H1 (cell line): ENCODE measurements around the gene TPO. TPM values are rescaled to one million over a fixed set of nuclear protein-coding genes. Genes with fewer than 3 reads are reported as not detected.

ENCODE experiments used
- CTCF ChIA-PET: fragments of 300-600 bp; sonication (Branson Sonifier 250); formaldehyde crosslinking; loops from one replicate; lab custom pipeline; 2021; ENCODE audit not compliant: partially characterized antibody; lab: Charles Lee
- POLR2A ChIA-PET: fragments of 300-600 bp; sonication (Branson Sonifier 250); formaldehyde crosslinking; loops from one replicate; lab custom pipeline; 2021; ENCODE audit warnings: inconsistent platforms; ENCODE audit not compliant: partially characterized antibody; lab: Charles Lee
- DNase-seq, 2 experiments: peaks; one replicate each; pipeline versions ENCODE4 v3.0.0 to v3.0.0-alpha.2; 2010 to 2022; ENCODE audit warnings: low spot score in 2 of 2, low read depth in 1 of 2, mixed read lengths in 1 of 2
- FAIRE-seq: peaks from 2 replicates; lab custom pipeline; 2011; peaks lifted over from hg19 to GRCh38; lab: Jason Lieb, UNC
- H2AFZ ChIP-seq: 2 replicates; pipeline ENCODE4 v1.8.1; 2012; ENCODE audit warnings: low read length, inconsistent platforms
- H2AK5ac ChIP-seq: 2 replicates; pipeline ENCODE4 v1.6.1; 2013; ENCODE audit warnings: low read depth, low read length
- H2BK120ac ChIP-seq: replicated peaks from 2 replicates; pipeline ENCODE3; 2013; ENCODE audit warnings: low read depth, low read length, inconsistent platforms
- H2BK12ac ChIP-seq: 2 replicates; pipeline ENCODE4 v1.6.1; 2013; ENCODE audit warnings: low read depth, low read length
- H2BK15ac ChIP-seq: 2 replicates; pipeline ENCODE4 v1.6.1; 2013; ENCODE audit warnings: low read length
- H2BK20ac ChIP-seq: 2 replicates; pipeline ENCODE4 v1.6.1; 2013; ENCODE audit warnings: low read length
- H2BK5ac ChIP-seq: 2 replicates; pipeline ENCODE4 v1.6.1; 2013; ENCODE audit warnings: low read depth, low read length
- H3K14ac ChIP-seq: 2 replicates; pipeline ENCODE4 v1.6.1; 2013; ENCODE audit warnings: inconsistent platforms; ENCODE audit not compliant: insufficient read length
- H3K18ac ChIP-seq: 2 replicates; pipeline ENCODE4 v1.6.1; 2013; ENCODE audit warnings: low read length; ENCODE audit errors: extremely low read depth
- H3K23ac ChIP-seq: 2 replicates; pipeline ENCODE4 v1.6.1; 2013; ENCODE audit warnings: inconsistent platforms; ENCODE audit not compliant: insufficient read length
- H3K23me2 ChIP-seq: 2 replicates; pipeline ENCODE4 v1.6.1; 2013; ENCODE audit warnings: low read depth, low read length
- H3K27ac ChIP-seq: 2 replicates; pipeline ENCODE4 v1.6.1; 2011; ENCODE audit warnings: low read depth, low read length, inconsistent platforms
- H3K27me3 ChIP-seq, 4 experiments: replicated peaks in 1 of 4; 1 replicate in 1 of 4; 2 replicates in 3 of 4; pipeline versions ENCODE4 v1.6.1 to v1.8.1; 2011 to 2013; ENCODE audit warnings: low read length in 3 of 4, mild to moderate bottlenecking in 3 of 4, inconsistent platforms in 2 of 4, mixed read lengths in 2 of 4, moderate library complexity in 1 of 4; ENCODE audit not compliant: control insufficient read depth in 3 of 4, insufficient read depth in 3 of 4; ENCODE audit errors: extremely low read depth in 1 of 4
- H3K36me3 ChIP-seq, 4 experiments: 2 replicates each; pipeline versions ENCODE4 v1.6.1 to v1.8.1; 2011 to 2013; ENCODE audit warnings: mild to moderate bottlenecking in 4 of 4, low read length in 3 of 4, moderate library complexity in 2 of 4, control low read depth in 1 of 4, inconsistent platforms in 1 of 4; ENCODE audit not compliant: insufficient read depth in 4 of 4, control insufficient read depth in 2 of 4
- H3K4ac ChIP-seq: replicated peaks from 2 replicates; pipeline ENCODE3; 2013; ENCODE audit warnings: low read length, low read depth, mixed read lengths, inconsistent platforms; ENCODE audit not compliant: insufficient read length
- H3K4me1 ChIP-seq, 4 experiments: replicated peaks in 1 of 4; 1 replicate in 1 of 4; 2 replicates in 3 of 4; pipeline versions ENCODE4 v1.6.1 to v1.8.1; 2011 to 2013; ENCODE audit warnings: low read length in 3 of 4, inconsistent platforms in 2 of 4, mixed read lengths in 1 of 4; ENCODE audit not compliant: insufficient read depth in 4 of 4, control insufficient read depth in 3 of 4
- H3K4me2 ChIP-seq, 2 experiments: 2 replicates each; pipeline versions ENCODE4 v1.6.1 to v1.8.1; 2011 to 2013; ENCODE audit warnings: low read depth in 2 of 2, low read length in 2 of 2, control low read depth in 1 of 2, inconsistent platforms in 1 of 2, mild to moderate bottlenecking in 1 of 2; ENCODE audit not compliant: insufficient read depth in 1 of 2
- H3K4me3 ChIP-seq, 4 experiments: fragments of 200-600, 300-600 bp in 1 of 4; sonication (generic), shearing (Covaris generic), sonication (Bioruptor Twin) in 1 of 4; 2 replicates each; pipeline versions ENCODE4 v1.5.1 to v1.8.1; 2011 to 2016; ENCODE audit warnings: low read length in 4 of 4, low read depth in 3 of 4, control low read depth in 2 of 4, inconsistent platforms in 2 of 4, mild to moderate bottlenecking in 2 of 4, mixed read lengths in 1 of 4, moderate library complexity in 1 of 4; ENCODE audit not compliant: insufficient read depth in 2 of 4; ENCODE audit errors: extremely low read depth in 1 of 4
- H3K56ac ChIP-seq: replicated peaks from 2 replicates; pipeline ENCODE3; 2013; ENCODE audit warnings: low read depth, mild to moderate bottlenecking, mixed read lengths, low read length, inconsistent platforms; ENCODE audit not compliant: insufficient read length
- H3K79me1 ChIP-seq: 2 replicates; pipeline ENCODE4 v1.6.1; 2013; ENCODE audit warnings: low read depth, low read length, control low read depth
- H3K79me2 ChIP-seq, 2 experiments: 2 replicates each; pipeline versions ENCODE4 v1.6.1 to v1.8.1; 2012 to 2013; ENCODE audit warnings: low read length in 2 of 2, mild to moderate bottlenecking in 2 of 2, inconsistent platforms in 1 of 2; ENCODE audit not compliant: insufficient read depth in 2 of 2, control insufficient read depth in 1 of 2
- H3K9ac ChIP-seq, 4 experiments: replicated peaks in 1 of 4; 1 replicate in 1 of 4; 2 replicates in 3 of 4; pipeline versions ENCODE4 v1.6.1 to v1.8.1; 2011 to 2013; ENCODE audit warnings: low read depth in 3 of 4, low read length in 3 of 4, control low read depth in 2 of 4, mild to moderate bottlenecking in 2 of 4, moderate library complexity in 2 of 4, inconsistent platforms in 1 of 4; ENCODE audit errors: extremely low read depth in 1 of 4
- H3K9me3 ChIP-seq, 2 experiments: 2 replicates each; pipeline versions ENCODE4 v1.6.1 to v1.8.1; 2012 to 2013; ENCODE audit warnings: mild to moderate bottlenecking in 2 of 2, moderate library complexity in 2 of 2, control low read depth in 1 of 2, inconsistent platforms in 1 of 2, low read depth in 1 of 2, low read length in 1 of 2, mixed read lengths in 1 of 2; ENCODE audit not compliant: insufficient read depth in 2 of 2
- H4K20me1 ChIP-seq, 2 experiments: replicated peaks in 1 of 2; 2 replicates each; pipeline versions ENCODE3 to v1.8.1; 2011 to 2013; ENCODE audit warnings: inconsistent platforms in 2 of 2, low read length in 2 of 2, mild to moderate bottlenecking in 1 of 2; ENCODE audit not compliant: insufficient read depth in 2 of 2, control insufficient read depth in 1 of 2
- H4K5ac ChIP-seq: 2 replicates; pipeline ENCODE4 v1.6.1; 2013; ENCODE audit warnings: low read length, low read depth, mixed read lengths, inconsistent platforms; ENCODE audit not compliant: insufficient read length
- H4K8ac ChIP-seq: 2 replicates; pipeline ENCODE4 v1.8.0; 2013; ENCODE audit warnings: mild to moderate bottlenecking, moderate library complexity, low read length, inconsistent platforms; ENCODE audit not compliant: insufficient read depth; ENCODE audit errors: extremely low read depth
- H4K91ac ChIP-seq: replicated peaks from 2 replicates; pipeline ENCODE3; 2013; ENCODE audit warnings: low read length, mixed read lengths, inconsistent platforms; ENCODE audit not compliant: insufficient read length
- BRCA1 ChIP-seq: IDR thresholded peaks from 2 replicates; pipeline ENCODE4 v1.6.1; 2012; ENCODE audit warnings: low read depth, low read length, improper control_type of control experiment
- FOSL1 ChIP-seq: IDR thresholded peaks from 2 replicates; pipeline ENCODE4 v1.6.1; 2011; ENCODE audit warnings: mild to moderate bottlenecking, low read depth, low read length, moderate library complexity; ENCODE audit not compliant: insufficient read depth
- NRF1 ChIP-seq: IDR thresholded peaks from 2 replicates; pipeline ENCODE4 v1.6.1; 2011; ENCODE audit warnings: mild to moderate bottlenecking, low read depth, low read length, improper control_type of control experiment
- RFX5 ChIP-seq: IDR thresholded peaks from 2 replicates; pipeline ENCODE4 v1.6.1; 2011; ENCODE audit warnings: low read depth, low read length, improper control_type of control experiment, borderline replicate concordance
- SIN3A ChIP-seq, 2 experiments: IDR thresholded peaks in 1 of 2; conservative IDR thresholded peaks in 1 of 2; 2 replicates each; pipeline ENCODE4 v1.6.1; 2011 to 2012; ENCODE audit warnings: low read length in 2 of 2, improper control_type of control experiment in 1 of 2, low read depth in 1 of 2, mild to moderate bottlenecking in 1 of 2
- WGBS, 2 experiments: shearing (Covaris generic) in 1 of 2; methylation state at CpG; one replicate each; pipeline versions ENCODE4 v1.1.6 to v1.1.7; 2013 to 2015; ENCODE audit warnings: low lambda C conversion rate in 2 of 2, mixed read lengths in 2 of 2, inconsistent platforms in 1 of 2, low coverage in 1 of 2, missing lambda C conversion rate in 1 of 2; ENCODE audit not compliant: insufficient replicate concordance in 2 of 2, insufficient coverage in 1 of 2, insufficient read length in 1 of 2; ENCODE audit errors: extremely low coverage in 1 of 2, missing lambda C conversion rate in 1 of 2; 5-methylcytosine and 5-hydroxymethylcytosine counted together
- polyA plus RNA-seq, 7 experiments: library from polyadenylated mRNA; depleted of rRNA in 3 of 7; stranded (reverse) in 5 of 7; unstranded in 2 of 7; fragments of >200 nt in 5 of 7; fragments of 200-250 nt in 2 of 7; gene quantifications; 1 replicate in 5 of 7; 2 replicates in 1 of 7; 4 replicates in 1 of 7; pipeline versions ENCODE4 v1.2.1 to v1.2.3, GENCODE V29; 2011 to 2013; ENCODE audit warnings: missing spikeins in 2 of 7, mixed read lengths in 2 of 7
- total RNA-seq: library from RNA; stranded (reverse); fragmentation: NEBNext Ultra II Directional; extraction: Animal tissue kit (Norgen Biotek cat#: 25700); gene quantifications from 2 replicates; pipeline ENCODE4 v1.2.1, GENCODE V29; 2021
- TF ChIP-seq, protein P1 (sequence below): IDR thresholded peaks from 2 replicates; pipeline ENCODE4 v1.6.1; 2012; ENCODE audit warnings: inconsistent platforms

TPO gene
- total and polyA plus RNA-seq, 2 of the 8 experiments (the other 6 are each of a cell fraction or from before 2014, with no cell fraction given), result not detected

DNA sequence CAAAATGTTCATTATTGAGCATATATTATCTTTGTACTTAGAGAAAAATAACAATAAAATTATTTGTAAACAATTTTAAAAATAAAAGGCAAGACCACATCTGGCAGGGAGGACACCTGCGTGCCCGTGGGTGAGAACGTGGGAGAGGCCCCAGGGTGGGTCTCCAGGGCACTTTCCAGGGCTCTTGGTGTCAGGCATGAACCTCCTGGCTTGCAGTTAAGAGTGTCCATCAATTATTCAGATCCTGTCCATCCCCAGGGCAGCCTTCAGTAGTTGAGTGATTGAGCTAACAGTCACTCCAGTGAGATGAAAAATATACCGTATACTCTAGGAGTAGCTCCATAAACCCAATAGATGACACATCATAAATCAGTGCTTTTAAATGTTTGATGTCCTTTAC is 49.7 kb downstream of the TPO start:
- 97% methylated on average over 4 of the region's 4 CpGs; no CpG with 5 or more reads in 1 of the 2 experiments for WGBS, 2 experiments
- H3K23ac ChIP-seq, result no peak overlapping the region
- H3K56ac ChIP-seq, result no peak overlapping the region
- H2BK120ac ChIP-seq, result no peak overlapping the region
- TF ChIP-seq, protein P1, sequence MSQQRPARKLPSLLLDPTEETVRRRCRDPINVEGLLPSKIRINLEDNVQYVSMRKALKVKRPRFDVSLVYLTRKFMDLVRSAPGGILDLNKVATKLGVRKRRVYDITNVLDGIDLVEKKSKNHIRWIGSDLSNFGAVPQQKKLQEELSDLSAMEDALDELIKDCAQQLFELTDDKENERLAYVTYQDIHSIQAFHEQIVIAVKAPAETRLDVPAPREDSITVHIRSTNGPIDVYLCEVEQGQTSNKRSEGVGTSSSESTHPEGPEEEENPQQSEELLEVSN, result no peak
- TF ChIP-seq NRF1, result no peak
- no peak for TF ChIP-seq FOSL1
- no peak for TF ChIP-seq SIN3A (conservative IDR thresholded peaks at IDR 0.05 in 1 of 2, IDR thresholded peaks at IDR 0.05 in 1 of 2; ENCODE audit: low read depth in 1 of 2, low read length in 2 of 2)
- no peak for TF ChIP-seq RFX5
- no peak for TF ChIP-seq BRCA1
- no peak overlapping the region for H4K5ac ChIP-seq
- no peaks in the 10 kb centered on the region for H3K4me1 ChIP-seq
- no peak overlapping the region for H3K4me3 ChIP-seq
- no peak for FAIRE-seq
- H4K91ac ChIP-seq, result no peak overlapping the region
- H2BK15ac ChIP-seq, result no peak overlapping the region
- no peak overlapping the region for H2BK20ac ChIP-seq
- no peak overlapping the region for H3K14ac ChIP-seq
- H3K36me3 ChIP-seq, result no peaks in the 10 kb centered on the region
- no peak overlapping the region for H2AK5ac ChIP-seq
- no peak overlapping the region for H2AFZ ChIP-seq
- POLR2A ChIA-PET, result no interaction called here
- H4K20me1 ChIP-seq, result no peaks in the 10 kb centered on the region
- H3K27me3 ChIP-seq, result no peaks in the 10 kb centered on the region
- CTCF ChIA-PET, result interaction anchor here (0.9 kb wide), 1 partner anchor 355 kb away, joined by 4 read pairs; no protein-coding TSS in a partner anchor
- no peaks in the 10 kb centered on the region for H3K79me1 ChIP-seq
- DNase-seq, result no peak
- no peaks in the 10 kb centered on the region for H3K79me2 ChIP-seq
- no peak overlapping the region for H3K18ac ChIP-seq
- no peak overlapping the region for H4K8ac ChIP-seq
- H3K4ac ChIP-seq, result no peak overlapping the region
- no peak overlapping the region for H3K4me2 ChIP-seq
- no peaks in the 10 kb centered on the region for H3K9me3 ChIP-seq
- H3K9ac ChIP-seq, result no peak overlapping the region
- no peak overlapping the region for H2BK12ac ChIP-seq
- no peaks in the 10 kb centered on the region for H3K23me2 ChIP-seq
- H2BK5ac ChIP-seq, result no peak overlapping the region
- H3K27ac ChIP-seq, result no peak overlapping the region
